ENCODE measurements around the gene TIGD1.

Gene TIGD1

GRCh38 chr2:232544674-232545073 is 5.7 kb downstream of the TIGD1 start:
- DNase-seq (ENCODE audit: low spot score) (no peak), ATAC-seq (ENCODE audit: low read depth) (no peak)
- H3K4me3 ChIP-seq (ENCODE audit: severe bottlenecking), result no peak overlapping the region
- no peaks in the 10 kb centered on the region for H3K27me3 ChIP-seq (ENCODE audit: insufficient read depth, poor library complexity, severe bottlenecking)
- peaks cover 28% of the 10 kb centered on the region for H3K36me3 ChIP-seq (ENCODE audit: low read depth)
- H3K9me3 ChIP-seq (ENCODE audit: severe bottlenecking), result no peaks in the 10 kb centered on the region
- H3K27ac ChIP-seq (ENCODE audit: poor library complexity, severe bottlenecking), result no peak overlapping the region
- H3K4me1 ChIP-seq (ENCODE audit: insufficient read depth, poor library complexity, severe bottlenecking), result peaks cover 4% of the 10 kb centered on the region
- no peak for TF ChIP-seq CTCF (IDR thresholded peaks at IDR 0.05; ENCODE audit: poor library complexity, severe bottlenecking)

- H3K36me3 ChIP-seq (ENCODE audit: low read depth), result peaks cover 23% of the 10 kb centered on the region
- TF ChIP-seq CTCF (IDR thresholded peaks at IDR 0.05; ENCODE audit: poor library complexity, severe bottlenecking), result no peak
Observed at GRCh38 chr2:232543928-232544631, 6.3 kb downstream of the TIGD1 start.

GRCh38 chr2:232543491-232543890 is 6.9 kb downstream of the TIGD1 start:
- Histone ChIP-seq H3K4me1 (ENCODE audit: insufficient read depth, poor library complexity, severe bottlenecking) (no peaks in the 10 kb centered on the region), H3K9me3 (ENCODE audit: severe bottlenecking) (no peaks in the 10 kb centered on the region), H3K36me3 (ENCODE audit: low read depth) (peaks cover 17% of the 10 kb centered on the region), H3K4me3 (ENCODE audit: severe bottlenecking) (no peak overlapping the region), H3K27me3 (ENCODE audit: insufficient read depth, poor library complexity, severe bottlenecking) (no peaks in the 10 kb centered on the region), H3K27ac (ENCODE audit: poor library complexity, severe bottlenecking) (no peak overlapping the region)
- no peak for TF ChIP-seq CTCF (IDR thresholded peaks at IDR 0.05; ENCODE audit: poor library complexity, severe bottlenecking)
- ATAC-seq (ENCODE audit: low read depth), result no peak
- DNase-seq (ENCODE audit: low spot score), result no peak

More at GRCh38 chr2:232543928-232544631, 6.3 kb downstream of the TIGD1 start:
- Histone ChIP-seq H3K27ac (ENCODE audit: poor library complexity, severe bottlenecking) (no peak overlapping the region), H3K4me3 (ENCODE audit: severe bottlenecking) (no peak overlapping the region), H3K27me3 (ENCODE audit: insufficient read depth, poor library complexity, severe bottlenecking) (no peaks in the 10 kb centered on the region), H3K9me3 (ENCODE audit: severe bottlenecking) (no peaks in the 10 kb centered on the region), H3K4me1 (ENCODE audit: insufficient read depth, poor library complexity, severe bottlenecking) (no peaks in the 10 kb centered on the region)
- ATAC-seq (ENCODE audit: low read depth), result no peak
- DNase-seq (ENCODE audit: low spot score), result peak; percentile 52

GRCh38 chr2:232542715-232543467 is 7.5 kb downstream of the TIGD1 start:
- no peak for ATAC-seq (ENCODE audit: low read depth)

More at GRCh38 chr2:232542715-232543467, 7.5 kb downstream of the TIGD1 start:
- no peak for TF ChIP-seq CTCF (IDR thresholded peaks at IDR 0.05; ENCODE audit: poor library complexity, severe bottlenecking)
- Histone ChIP-seq H3K4me3 (ENCODE audit: severe bottlenecking) (no peak overlapping the region), H3K36me3 (ENCODE audit: low read depth) (peaks cover 11% of the 10 kb centered on the region; the same call in 1 of the 2 replicates), H3K4me1 (ENCODE audit: insufficient read depth, poor library complexity, severe bottlenecking) (no peaks in the 10 kb centered on the region), H3K27ac (ENCODE audit: poor library complexity, severe bottlenecking) (no peak overlapping the region), H3K9me3 (ENCODE audit: severe bottlenecking) (no peaks in the 10 kb centered on the region), H3K27me3 (ENCODE audit: insufficient read depth, poor library complexity, severe bottlenecking) (no peaks in the 10 kb centered on the region)
- no peak for DNase-seq (ENCODE audit: low spot score)
